ENCODE data around the gene ZNF491.
"Not testable (repeated sequence)": the region's sequence is repeated elsewhere in the genome, so short reads cannot be mapped to it uniquely, and the experiment has no call there.

Gene ZNF491

GRCh38 chr19:11798391-11799330 lies at the start of gene ZNF491:
TSS of gene ZNF491 (plus strand) at chr19:11798523. CDS start at chr19:11805954, 7,431 bp downstream.
- DNase-seq, result peak; percentile 90

- no peak for DNase-seq
Measured at GRCh38 chr19:11749751-11750150, 48.6 kb upstream of the ZNF491 start.

DNA sequence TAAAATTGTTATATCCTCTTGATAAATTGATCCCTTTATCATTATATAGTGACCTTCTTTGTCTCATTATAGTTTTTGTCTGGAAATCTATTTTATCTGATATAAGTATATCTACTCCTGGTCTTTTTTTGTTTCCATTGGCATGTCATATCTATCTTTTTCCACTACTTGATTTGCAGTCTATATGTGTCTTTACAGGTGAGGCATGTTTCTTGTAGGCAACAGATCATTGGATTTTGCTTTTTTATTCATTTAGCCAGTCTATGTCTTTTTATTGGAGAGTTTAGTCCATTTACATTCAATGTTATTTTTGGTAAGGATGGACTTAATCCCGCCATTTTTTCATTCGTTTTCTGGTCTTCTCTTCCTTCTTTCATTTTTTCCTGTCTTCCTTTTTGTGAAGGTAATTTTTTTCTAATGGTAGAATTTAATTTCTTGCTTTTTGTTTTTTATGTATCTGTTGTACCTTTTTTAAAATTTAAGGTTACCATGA lies 46.0 kb upstream of the ZNF491 start:
- DNase-seq, result no peak

DNA sequence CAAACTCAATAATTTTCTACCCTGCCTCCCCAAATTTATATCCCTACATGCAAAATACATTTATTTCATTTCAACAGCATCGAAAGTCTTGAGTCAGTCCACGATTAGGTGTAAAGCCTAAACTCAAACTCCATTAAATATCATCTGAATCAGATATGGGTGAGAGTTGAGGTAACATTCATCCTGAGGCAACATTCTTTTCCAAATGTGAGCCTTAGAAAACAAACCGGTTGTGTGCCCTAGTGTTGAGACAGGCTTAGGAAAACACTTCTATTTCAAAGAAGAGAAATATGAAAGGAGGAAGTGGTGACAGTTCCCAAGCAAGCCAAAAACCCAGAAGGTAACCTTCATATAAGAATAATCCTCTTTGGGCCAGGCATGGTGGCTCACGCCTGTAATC lies 43.7 kb upstream of the ZNF491 start:
- DNase-seq, result no peak

DNA sequence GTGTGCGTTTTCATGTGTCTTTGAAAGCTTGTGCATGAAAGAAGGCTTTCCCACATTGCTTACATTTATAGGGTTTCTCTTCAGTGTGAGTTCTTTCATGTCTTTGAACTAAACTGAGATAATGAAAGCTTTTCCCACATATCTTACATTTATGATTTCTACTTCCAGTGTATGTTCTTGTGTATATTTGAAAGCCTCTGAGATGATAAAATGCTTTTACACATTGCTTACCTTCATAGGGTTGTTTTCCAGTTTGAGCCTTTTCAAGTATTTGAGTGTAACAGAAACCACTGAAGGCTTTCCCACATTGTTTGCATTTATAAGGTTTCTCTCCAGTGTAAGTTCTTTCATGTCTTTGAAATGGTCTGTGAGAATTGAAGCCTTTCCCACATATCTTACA lies 41.4 kb upstream of the ZNF491 start:
- no peak for DNase-seq

- no peak for DNase-seq
Measured at GRCh38 chr19:11759805-11760204, 38.5 kb upstream of the ZNF491 start.

DNA sequence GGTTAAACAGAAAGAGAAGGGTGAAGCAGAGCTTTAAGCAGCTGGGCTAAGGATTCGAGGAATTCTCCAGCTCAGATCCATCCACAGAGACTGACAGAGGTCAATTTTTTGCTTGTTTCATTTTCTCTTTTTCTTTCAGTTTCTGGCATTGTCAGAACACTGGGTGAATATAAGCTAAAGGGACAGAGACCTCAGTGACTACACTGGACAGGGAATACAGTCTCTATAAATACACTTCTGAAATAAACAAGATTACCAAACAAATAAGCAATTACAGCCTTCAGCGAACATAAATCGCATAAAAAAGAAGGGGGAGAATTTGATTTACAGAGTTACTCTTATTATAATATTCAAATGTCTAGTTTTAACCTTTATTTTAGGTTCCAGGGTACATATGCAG lies 35.2 kb upstream of the ZNF491 start:
- no peak for DNase-seq

GRCh38 chr19:11763611-11764010 lies 34.7 kb upstream of the ZNF491 start:
- no peak for DNase-seq

GRCh38 chr19:11766597-11767591 lies 31.4 kb upstream of the ZNF491 start, which contains the start of gene ZNF441:
TSS of gene ZNF441 (plus strand) at chr19:11767000. CDS start at chr19:11767194, 194 bp downstream.
- peak; percentile 96 for DNase-seq

- peak; percentile 37 for DNase-seq
Measured at GRCh38 chr19:11767633-11768133, 30.6 kb upstream of the ZNF491 start.

DNA sequence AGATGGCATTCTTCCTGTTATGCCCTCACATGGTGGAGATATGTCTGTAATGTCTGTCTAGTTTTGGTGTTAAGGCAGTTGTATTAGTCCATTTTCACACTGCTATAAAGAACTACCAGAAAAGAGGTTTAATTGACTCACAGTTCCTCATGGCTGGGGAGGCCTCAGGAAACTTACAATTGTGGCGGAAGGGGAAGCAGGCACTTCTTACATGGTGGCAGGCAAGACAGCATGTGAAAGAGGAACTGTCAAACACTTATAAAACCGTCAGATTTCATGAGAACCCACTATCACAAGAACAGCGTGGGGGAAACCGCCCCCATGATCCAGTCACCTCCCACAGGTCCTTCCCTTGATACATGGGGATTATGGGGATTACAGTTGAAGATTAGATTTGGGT lies 28.3 kb upstream of the ZNF491 start:
- no peak for DNase-seq

- DNase-seq, result not testable (repeated sequence)
Measured at GRCh38 chr19:11771520-11771919, 26.8 kb upstream of the ZNF491 start.

- not testable (repeated sequence) for DNase-seq
Measured at GRCh38 chr19:11776669-11777068, 21.7 kb upstream of the ZNF491 start.

- no peak for DNase-seq
Measured at GRCh38 chr19:11780431-11781020, 17.8 kb upstream of the ZNF491 start.

DNA sequence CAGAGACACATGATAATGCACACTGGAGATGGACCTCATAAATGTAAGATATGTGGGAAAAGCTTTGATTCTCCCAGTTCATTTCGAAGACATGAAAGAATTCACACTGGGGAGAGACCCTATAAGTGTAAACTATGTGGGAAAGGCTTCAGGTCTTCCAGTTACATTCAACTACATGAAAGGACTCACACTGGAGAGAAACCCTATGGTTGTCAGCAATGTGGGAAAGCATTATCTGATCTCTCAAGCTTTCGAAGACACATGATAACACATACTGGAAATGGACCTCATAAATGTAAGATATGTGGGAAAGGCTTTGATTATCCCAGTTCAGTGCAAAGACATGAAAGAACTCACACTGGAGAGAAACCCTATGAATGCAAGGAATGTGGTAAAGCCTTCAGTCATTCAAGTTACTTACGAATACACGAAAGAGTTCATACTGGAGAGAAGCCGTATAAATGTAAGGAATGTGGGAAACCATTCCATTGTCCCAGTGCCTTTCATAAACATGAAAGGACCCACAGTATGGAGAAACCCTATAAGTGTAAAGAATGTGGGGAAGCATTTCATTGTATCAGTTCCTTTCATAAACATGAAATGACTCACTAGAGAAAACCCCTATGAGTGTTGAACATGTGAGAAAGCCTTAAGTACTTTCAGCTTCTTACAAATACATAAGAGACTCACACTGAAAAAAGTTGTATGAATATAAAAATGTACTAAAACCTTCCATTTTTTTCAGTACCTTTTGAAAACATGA lies 16.8 kb upstream of the ZNF491 start:
- DNase-seq, result no peak

- DNase-seq, result no peak
Measured at GRCh38 chr19:11783767-11784166, 14.6 kb upstream of the ZNF491 start.

DNA sequence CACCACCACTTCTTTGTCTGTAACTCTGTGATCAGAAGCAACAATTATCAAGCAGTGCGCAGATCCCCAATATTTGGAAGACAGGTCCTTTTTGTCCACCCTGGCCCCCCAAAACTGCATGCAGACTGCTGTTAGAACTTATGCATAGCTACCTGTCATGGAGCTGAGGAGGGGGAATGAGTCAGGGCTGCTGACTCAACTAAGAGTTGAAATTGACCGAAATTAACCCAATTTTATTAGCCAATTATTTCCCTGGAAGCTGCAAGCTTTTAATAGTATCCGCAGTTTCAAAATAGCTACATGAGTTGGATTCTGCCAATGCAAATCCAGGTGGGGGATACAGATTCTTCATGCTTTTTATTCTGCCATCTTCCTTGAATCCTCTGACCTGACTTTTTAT lies 14.0 kb upstream of the ZNF491 start:
- no peak for DNase-seq

DNA sequence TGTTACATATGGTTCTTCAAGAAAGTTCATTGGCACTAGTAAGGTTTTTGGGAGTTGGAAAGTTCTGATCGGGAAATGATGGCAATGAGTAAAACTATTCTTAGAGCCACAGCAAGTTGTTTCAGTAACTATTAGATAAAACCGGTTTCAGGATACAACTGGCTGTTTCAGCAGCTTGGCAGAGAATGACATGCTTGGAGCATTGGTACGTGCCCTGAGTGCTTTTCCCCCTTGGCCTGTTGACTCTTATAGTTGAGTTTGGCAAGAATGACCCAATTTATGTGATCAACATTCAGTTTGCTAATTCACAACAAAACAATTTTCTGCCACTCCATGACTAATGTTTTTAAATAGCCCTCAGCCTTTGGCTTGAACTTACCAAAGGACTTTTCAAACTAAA lies 10.8 kb upstream of the ZNF491 start:
- no peak for DNase-seq

DNA sequence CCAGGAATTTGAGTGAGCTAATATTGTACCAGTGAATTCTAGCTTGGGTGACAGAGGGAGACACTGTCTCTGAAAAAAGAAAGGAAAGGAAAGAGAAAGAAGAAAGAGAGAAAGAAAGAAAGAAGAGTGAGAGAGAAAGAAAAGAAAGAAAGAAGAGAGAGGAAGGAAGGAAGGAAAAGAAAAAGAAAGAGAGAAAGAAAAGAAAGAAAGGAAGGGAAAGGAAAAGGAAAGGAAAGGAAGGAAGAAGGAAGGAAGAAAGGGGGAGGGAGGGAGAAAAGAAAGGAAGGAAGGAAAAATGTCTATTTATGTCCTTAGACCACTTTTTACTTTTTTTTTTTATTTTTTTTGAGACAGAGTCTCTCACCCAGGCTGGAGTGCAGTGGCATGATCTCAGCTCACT lies 5.4 kb upstream of the ZNF491 start:
- DNase-seq, result no peak

DNA sequence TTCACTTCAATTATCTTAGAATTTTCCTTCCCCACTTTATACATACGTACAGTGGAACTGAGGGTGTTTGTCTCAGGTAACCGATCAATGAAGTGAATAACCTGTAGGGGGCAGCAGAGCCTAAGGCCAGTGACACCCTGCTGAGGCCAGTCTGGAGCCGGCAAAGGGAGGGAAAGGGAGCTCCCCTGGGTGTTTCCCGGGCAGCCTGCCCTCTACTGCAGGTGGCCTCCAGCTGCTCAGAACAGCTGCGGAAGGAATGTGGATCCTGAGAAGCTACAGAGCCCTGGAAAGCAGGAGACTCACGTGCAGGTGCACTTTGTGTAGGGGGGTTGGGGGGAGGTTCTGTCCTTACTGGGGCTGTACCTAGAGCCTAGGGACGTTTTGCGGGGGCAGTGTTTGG lies 832 bp upstream of the ZNF491 start:
- DNase-seq, result peak; percentile 88

- DNase-seq, result no peak
Measured at GRCh38 chr19:11806354-11807098, 8.2 kb downstream of the ZNF491 start.
